Measurements from ENCODE around the gene DUSP16. TPM values are rescaled to one million over a fixed set of nuclear protein-coding genes. Genes with fewer than 3 reads are reported as not detected.
"Not testable (repeated sequence)": the region's sequence is repeated elsewhere in the genome, so short reads cannot be mapped to it uniquely, and the experiment has no call there.

DUSP16 gene
- total RNA-seq, 1 donor from 2014 or later, result 52.1 TPM

DNA sequence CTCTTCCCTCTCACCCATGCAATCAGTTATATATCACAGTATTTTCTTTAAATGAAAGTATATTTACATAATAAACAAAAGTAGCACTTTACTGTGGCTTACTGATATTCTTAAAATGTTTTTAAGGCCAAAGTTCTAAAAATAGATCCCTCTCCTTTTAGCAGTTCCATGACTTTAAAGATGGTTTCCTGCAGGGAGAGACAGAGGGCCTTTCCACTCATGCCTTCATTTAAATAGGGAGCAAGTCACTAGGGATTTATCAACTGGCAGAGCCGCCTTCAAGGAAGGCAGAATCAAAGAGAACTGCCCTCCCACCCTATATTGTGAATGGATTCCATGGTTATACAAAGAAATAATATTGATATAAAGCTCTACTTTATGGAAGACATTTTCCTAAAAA is 55.5 kb downstream of the DUSP16 start:
- no peak for DNase-seq (ENCODE audit: extremely low spot score, unreplicated experiment)
- Mint-ChIP-seq H3K4me1 (ENCODE audit: unreplicated experiment) (peaks cover 18% of the 10 kb centered on the region), H3K27me3 (no peaks in the 10 kb centered on the region), H3K9me3 (no peaks in the 10 kb centered on the region), H3K36me3 (peaks cover 28% of the 10 kb centered on the region), H3K27ac (peak overlapping the region; percentile 82), H3K4me3 (no peak overlapping the region)
- TF ChIP-seq, protein P1, sequence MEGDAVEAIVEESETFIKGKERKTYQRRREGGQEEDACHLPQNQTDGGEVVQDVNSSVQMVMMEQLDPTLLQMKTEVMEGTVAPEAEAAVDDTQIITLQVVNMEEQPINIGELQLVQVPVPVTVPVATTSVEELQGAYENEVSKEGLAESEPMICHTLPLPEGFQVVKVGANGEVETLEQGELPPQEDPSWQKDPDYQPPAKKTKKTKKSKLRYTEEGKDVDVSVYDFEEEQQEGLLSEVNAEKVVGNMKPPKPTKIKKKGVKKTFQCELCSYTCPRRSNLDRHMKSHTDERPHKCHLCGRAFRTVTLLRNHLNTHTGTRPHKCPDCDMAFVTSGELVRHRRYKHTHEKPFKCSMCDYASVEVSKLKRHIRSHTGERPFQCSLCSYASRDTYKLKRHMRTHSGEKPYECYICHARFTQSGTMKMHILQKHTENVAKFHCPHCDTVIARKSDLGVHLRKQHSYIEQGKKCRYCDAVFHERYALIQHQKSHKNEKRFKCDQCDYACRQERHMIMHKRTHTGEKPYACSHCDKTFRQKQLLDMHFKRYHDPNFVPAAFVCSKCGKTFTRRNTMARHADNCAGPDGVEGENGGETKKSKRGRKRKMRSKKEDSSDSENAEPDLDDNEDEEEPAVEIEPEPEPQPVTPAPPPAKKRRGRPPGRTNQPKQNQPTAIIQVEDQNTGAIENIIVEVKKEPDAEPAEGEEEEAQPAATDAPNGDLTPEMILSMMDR (conservative IDR thresholded peaks at IDR 0.05), result no peak

DNA sequence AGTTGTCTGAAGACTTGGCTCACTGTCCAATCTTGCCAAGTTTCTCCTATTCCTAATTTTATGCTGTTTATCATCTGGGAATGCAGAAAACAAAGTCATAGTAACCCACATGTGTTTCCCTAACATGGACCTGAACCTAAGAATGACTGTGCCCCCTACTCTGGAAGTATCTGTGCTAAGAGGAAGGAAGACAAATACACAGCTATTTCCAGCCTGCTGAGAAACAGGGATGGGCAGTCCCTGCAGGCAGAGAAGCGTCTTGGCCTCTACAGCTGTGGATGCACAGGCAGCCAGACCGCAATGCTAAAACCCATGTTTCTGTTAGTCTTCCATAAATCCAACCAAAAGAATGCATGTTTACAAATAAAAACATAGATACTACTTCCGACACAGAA is 56.2 kb downstream of the DUSP16 start:
- Mint-ChIP-seq H3K27ac (peak overlapping the region; percentile 82), H3K4me3 (peak overlapping the region; percentile 75), H3K27me3 (no peaks in the 10 kb centered on the region), H3K36me3 (peaks cover 28% of the 10 kb centered on the region), H3K9me3 (no peaks in the 10 kb centered on the region), H3K4me1 (ENCODE audit: unreplicated experiment) (peaks cover 18% of the 10 kb centered on the region)
- TF ChIP-seq, protein P1 (conservative IDR thresholded peaks at IDR 0.05), result no peak
- no peak for DNase-seq (ENCODE audit: extremely low spot score, unreplicated experiment)

- DNase-seq (ENCODE audit: extremely low spot score, unreplicated experiment), result no peak
- H3K9me3 Mint-ChIP-seq, result no peaks in the 10 kb centered on the region
These were observed 56.8 kb downstream of the DUSP16 start for GRCh38 chr12:12505544-12506495.

DNA sequence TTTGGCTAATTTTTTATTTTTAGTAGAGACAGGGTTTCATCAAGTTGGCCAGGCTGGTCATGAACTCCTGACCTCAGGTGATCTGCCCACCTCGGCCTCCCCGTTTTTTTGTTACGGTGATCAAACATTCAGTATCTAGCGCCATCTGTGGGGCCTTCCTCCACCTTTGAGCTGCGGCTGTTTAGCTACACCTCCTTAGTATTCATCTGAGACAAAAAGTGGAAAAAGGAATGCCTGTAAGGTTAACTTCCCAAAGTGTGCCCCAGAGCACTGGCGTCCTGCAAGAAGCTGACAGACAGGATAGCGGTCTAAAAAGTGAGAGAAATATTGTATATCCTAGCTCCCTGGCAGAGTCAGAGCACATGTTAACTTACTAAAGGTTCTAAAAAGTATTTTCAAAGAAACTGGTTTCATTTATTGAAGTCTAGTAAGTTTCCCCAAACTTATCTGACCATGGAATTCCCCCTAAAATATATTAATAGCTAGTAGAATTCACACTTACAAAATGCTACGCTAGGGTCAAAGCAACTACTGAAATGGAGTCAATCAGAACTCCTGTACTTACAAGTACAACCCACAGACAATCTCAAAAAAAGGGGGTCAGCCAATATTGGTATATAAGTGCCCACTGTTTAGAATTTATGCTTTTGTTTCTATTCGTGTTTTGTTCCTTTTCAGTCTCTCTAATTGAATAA is 59.1 kb downstream of the DUSP16 start:
- Mint-ChIP-seq H3K9me3 (no peaks in the 10 kb centered on the region), H3K4me3 (no peak overlapping the region), H3K36me3 (peaks cover 50% of the 10 kb centered on the region), H3K27ac (no peak overlapping the region), H3K27me3 (no peaks in the 10 kb centered on the region), H3K4me1 (ENCODE audit: unreplicated experiment) (peaks cover 18% of the 10 kb centered on the region)
- TF ChIP-seq, protein P1 (conservative IDR thresholded peaks at IDR 0.05), result no peak
- no peak for DNase-seq (ENCODE audit: extremely low spot score, unreplicated experiment)

More at GRCh38 chr12:12505544-12506495, 56.8 kb downstream of the DUSP16 start:
- Mint-ChIP-seq H3K4me3 (peak overlapping the region; percentile 75), H3K27ac (peak overlapping the region; percentile 82), H3K36me3 (peaks cover 35% of the 10 kb centered on the region), H3K4me1 (ENCODE audit: unreplicated experiment) (peaks cover 18% of the 10 kb centered on the region), H3K27me3 (no peaks in the 10 kb centered on the region)
- TF ChIP-seq, protein P1 (conservative IDR thresholded peaks at IDR 0.05), result no peak

- Mint-ChIP-seq H3K4me3 (no peak overlapping the region), H3K27ac (peak overlapping the region; percentile 30), H3K9me3 (no peaks in the 10 kb centered on the region), H3K4me1 (ENCODE audit: unreplicated experiment) (peaks cover 18% of the 10 kb centered on the region), H3K36me3 (peaks cover 47% of the 10 kb centered on the region), H3K27me3 (no peaks in the 10 kb centered on the region)
- TF ChIP-seq, protein P1 (conservative IDR thresholded peaks at IDR 0.05), result no peak
- no peak for DNase-seq (ENCODE audit: extremely low spot score, unreplicated experiment)
These were observed 59.9 kb downstream of the DUSP16 start for GRCh38 chr12:12502815-12503151.

GRCh38 chr12:12502130-12502814 is 60.4 kb downstream of the DUSP16 start:
- not testable (repeated sequence) for H3K27me3 Mint-ChIP-seq; DNase-seq (ENCODE audit: extremely low spot score, unreplicated experiment); H3K9me3 Mint-ChIP-seq; H3K4me3 Mint-ChIP-seq
- H3K4me1 Mint-ChIP-seq (ENCODE audit: unreplicated experiment), result peaks cover 18% of the 10 kb centered on the region
- peaks cover 49% of the 10 kb centered on the region for H3K36me3 Mint-ChIP-seq
- peak overlapping the region; percentile 39 for H3K27ac Mint-ChIP-seq

Data from type B pancreatic cell (in vitro differentiated cells).